SK-N-SH (cell line): ENCODE results near the gene ZDHHC24. TPM values are rescaled to one million over a fixed set of nuclear protein-coding genes. Genes with fewer than 3 reads are reported as not detected.

Source experiments
- CTCF ChIA-PET: fragments of 300-600, 350-600 bp; formaldehyde crosslinking; extraction: SDS; loops from one replicate; lab custom pipeline; 2021; lab: Yijun Ruan, JAX
- POLR2A ChIA-PET: fragments of 350-600 bp; sonication (Branson Sonifier 250); formaldehyde crosslinking; extraction: SDS; loops from one replicate; lab custom pipeline; 2020; ENCODE audit warnings: antibody characterized with exemption, inconsistent platforms; lab: Yijun Ruan, JAX
- DNase-seq: peaks from one replicate; pipeline ENCODE4 v3.0.0; 2012
- H2AFZ ChIP-seq: fragments of 200-600 bp; sonication (generic); 2 replicates; pipeline ENCODE4 v1.8.1; 2016; ENCODE audit warnings: antibody characterized with exemption, mild to moderate bottlenecking, low read depth
- H3F3A ChIP-seq: fragments of 200-600 bp; sonication (generic); replicated peaks from 2 replicates; pipeline ENCODE3; 2016; ENCODE audit warnings: antibody characterized with exemption, mild to moderate bottlenecking; ENCODE audit not compliant: insufficient read depth
- H3K27ac ChIP-seq, 2 experiments: fragments of 200-500 bp in 1 of 2; fragments of 200-600 bp in 1 of 2; sonication (Bioruptor generic) in 1 of 2; sonication (generic), shearing (Covaris generic) in 1 of 2; 2 replicates each; pipeline versions ENCODE4 v1.5.1 to v1.6.1; 2014 to 2016; ENCODE audit warnings: low read depth in 2 of 2, inconsistent platforms in 1 of 2, low read length in 1 of 2, mild to moderate bottlenecking in 1 of 2, mixed read lengths in 1 of 2
- H3K27me3 ChIP-seq: fragments of 200-600 bp; sonication (generic), shearing (Covaris generic); 2 replicates; pipeline ENCODE4 v1.6.1; 2016; ENCODE audit warnings: mixed run types; ENCODE audit not compliant: insufficient read depth
- H3K36me3 ChIP-seq, 2 experiments: fragments of 200-500 bp in 1 of 2; fragments of 200-600 bp in 1 of 2; sonication (Bioruptor generic) in 1 of 2; sonication (generic) in 1 of 2; replicated peaks in 1 of 2; 2 replicates each; pipeline versions ENCODE3 to v1.5.1; 2014 to 2016; ENCODE audit warnings: low read length in 1 of 2, mild to moderate bottlenecking in 1 of 2; ENCODE audit not compliant: insufficient read depth in 2 of 2, control insufficient read depth in 1 of 2
- H3K4me1 ChIP-seq, 2 experiments: fragments of 200-500 bp in 1 of 2; fragments of 200-600 bp in 1 of 2; sonication (Bioruptor generic) in 1 of 2; sonication (generic), shearing (Covaris generic) in 1 of 2; 2 replicates each; pipeline versions ENCODE4 v1.5.1 to v1.6.1; 2014 to 2016; ENCODE audit warnings: low read depth in 1 of 2, low read length in 1 of 2, mixed run types in 1 of 2; ENCODE audit not compliant: insufficient read depth in 2 of 2, control insufficient read depth in 1 of 2
- H3K4me2 ChIP-seq: fragments of 200-600 bp; sonication (generic), shearing (Covaris generic); 2 replicates; pipeline ENCODE4 v1.6.1; 2017; ENCODE audit warnings: mixed run types
- H3K4me3 ChIP-seq, 2 experiments: fragments of 200-500 bp in 1 of 2; fragments of 200-600 bp in 1 of 2; sonication (Bioruptor generic) in 1 of 2; sonication (generic), shearing (Covaris generic) in 1 of 2; 2 replicates each; pipeline versions ENCODE4 v1.5.1 to v1.8.1; 2014 to 2016; ENCODE audit warnings: low read depth in 2 of 2, inconsistent platforms in 1 of 2, low read length in 1 of 2, mild to moderate bottlenecking in 1 of 2, mixed read lengths in 1 of 2, moderate library complexity in 1 of 2
- H3K79me2 ChIP-seq: fragments of 200-600 bp; sonication (generic); 2 replicates; pipeline ENCODE4 v1.8.1; 2017; ENCODE audit warnings: mild to moderate bottlenecking; ENCODE audit not compliant: insufficient read depth
- H3K9ac ChIP-seq: fragments of 200-600 bp; sonication (generic); 2 replicates; pipeline ENCODE4 v1.6.1; 2017; ENCODE audit warnings: mixed run types
- H3K9me2 ChIP-seq: fragments of 200-600 bp; sonication (generic); 2 replicates; pipeline ENCODE4 v1.6.1; 2017; ENCODE audit warnings: mixed run types
- H3K9me3 ChIP-seq: fragments of 200-600 bp; sonication (generic); 2 replicates; pipeline ENCODE4 v1.6.1; 2017; ENCODE audit warnings: mixed run types, mild to moderate bottlenecking, moderate library complexity
- H4K20me1 ChIP-seq: fragments of 200-600 bp; sonication (generic); 2 replicates; pipeline ENCODE4 v1.6.1; 2017; ENCODE audit warnings: mild to moderate bottlenecking, mixed run types; ENCODE audit not compliant: insufficient read depth
- ELF1 ChIP-seq: IDR thresholded peaks from 2 replicates; pipeline ENCODE4 v1.4.0; 2012
- FOSL2 ChIP-seq: IDR thresholded peaks from 2 replicates; pipeline ENCODE4 v1.4.0; 2012; ENCODE audit warnings: low read depth, mild to moderate bottlenecking, moderate library complexity, borderline replicate concordance
- FOXM1 ChIP-seq: IDR thresholded peaks from 2 replicates; pipeline ENCODE4 v1.4.0; 2012; ENCODE audit warnings: low read depth, mild to moderate bottlenecking
- MAX ChIP-seq: IDR thresholded peaks from 2 replicates; pipeline ENCODE4 v1.4.0; 2012; ENCODE audit warnings: low read depth
- NFIC ChIP-seq: IDR thresholded peaks from 2 replicates; pipeline ENCODE4 v1.4.0; 2012; ENCODE audit warnings: borderline replicate concordance
- NRF1 ChIP-seq: IDR thresholded peaks from 2 replicates; pipeline ENCODE4 v1.6.1; 2012; ENCODE audit warnings: low read depth, mild to moderate bottlenecking, low read length
- RAD21 ChIP-seq: IDR thresholded peaks from 2 replicates; pipeline ENCODE4 v1.6.1; 2012; ENCODE audit warnings: mild to moderate bottlenecking, low read length
- SIN3A ChIP-seq: IDR thresholded peaks from 2 replicates; pipeline ENCODE4 v1.6.1; 2012; ENCODE audit warnings: low read depth, mild to moderate bottlenecking, low read length, moderate library complexity, borderline replicate concordance
- TAF1 ChIP-seq: IDR thresholded peaks from 2 replicates; pipeline ENCODE4 v1.6.1; 2012; ENCODE audit warnings: low read depth, mild to moderate bottlenecking, low read length, moderate library complexity, borderline replicate concordance
- TCF12 ChIP-seq: IDR thresholded peaks from 2 replicates; pipeline ENCODE4 v1.4.0; 2012
- TEAD4 ChIP-seq: IDR thresholded peaks from 2 replicates; pipeline ENCODE4 v1.4.0; 2012; ENCODE audit warnings: mild to moderate bottlenecking, borderline replicate concordance; ENCODE audit not compliant: insufficient read depth
- USF1 ChIP-seq: IDR thresholded peaks from 2 replicates; pipeline ENCODE4 v1.4.0; 2012; ENCODE audit warnings: low read depth, borderline replicate concordance
- USF2 ChIP-seq: fragments of 150-350 bp; IDR thresholded peaks from 2 replicates; pipeline ENCODE4 v1.6.1; 2017; ENCODE audit warnings: antibody characterized with exemption, low read length, low read depth, borderline replicate concordance
- WGBS: methylation state at CpG from one replicate; pipeline ENCODE4 v1.1.6; 2017; ENCODE audit warnings: low lambda C conversion rate; 5-methylcytosine and 5-hydroxymethylcytosine counted together
- polyA plus RNA-seq, 3 experiments: library from polyadenylated mRNA; depleted of rRNA; stranded (reverse); fragments of >200 nt; gene quantifications; 2 replicates each; pipeline ENCODE4 v1.2.3, GENCODE V29; 2012

ZDHHC24 gene
- polyA plus RNA-seq, 1 of the 3 experiments (the other 2 are of a cell fraction): 13.1 TPM

GRCh38 chr11:66550887-66551286, 5.0 kb upstream of the ZDHHC24 start:
- H3K9me3 ChIP-seq: no peaks in the 10 kb centered on the region
- TF ChIP-seq NRF1: no peak
- no peak for TF ChIP-seq TCF12
- TF ChIP-seq USF1: no peak
- no peak for TF ChIP-seq USF2
- TF ChIP-seq TEAD4: no peak
- TF ChIP-seq ELF1: no peak
- TF ChIP-seq SIN3A: no peak
- no peak for TF ChIP-seq NFIC
- TF ChIP-seq MAX: no peak
- no peak for TF ChIP-seq FOSL2
- no peak for TF ChIP-seq TAF1
- TF ChIP-seq FOXM1: no peak
- no peaks in the 10 kb centered on the region for H3K9me2 ChIP-seq
- CTCF ChIA-PET: no interaction called here
- POLR2A ChIA-PET: no interaction called here
- no peaks in the 10 kb centered on the region for H3K36me3 ChIP-seq
- no peak overlapping the region for H3K4me2 ChIP-seq
- H3K27me3 ChIP-seq: no peaks in the 10 kb centered on the region
- 56% methylated on average over 4 of the region's 4 CpGs for WGBS
- no peak for DNase-seq
- H4K20me1 ChIP-seq: no peaks in the 10 kb centered on the region
- H2AFZ ChIP-seq: no peak overlapping the region
- no peaks in the 10 kb centered on the region for H3K79me2 ChIP-seq
- no peak overlapping the region for H3K9ac ChIP-seq
- H3K4me1 ChIP-seq: no peaks in the 10 kb centered on the region; a peak in 1 of 4 replicates
- H3F3A ChIP-seq: peaks cover 4% of the 10 kb centered on the region
- H3K4me3 ChIP-seq: no peak overlapping the region
- no peak overlapping the region for H3K27ac ChIP-seq

GRCh38 chr11:66549696-66550095, 3.8 kb upstream of the ZDHHC24 start:
- Histone ChIP-seq H3K9me2 (no peaks in the 10 kb centered on the region), H3K27me3 (no peaks in the 10 kb centered on the region), H3K4me2 (no peak overlapping the region), H3K4me3 (no peak overlapping the region), H3K36me3 (no peaks in the 10 kb centered on the region), H4K20me1 (no peaks in the 10 kb centered on the region), H3K9ac (no peak overlapping the region), H3K9me3 (no peaks in the 10 kb centered on the region), H2AFZ (no peak overlapping the region), H3K79me2 (peaks cover 7% of the 10 kb centered on the region), H3K4me1 (peaks cover 0 to 2% of the 10 kb centered on the region in 2 experiments; a peak in 1 of 4 replicates), H3K27ac (no peak overlapping the region), H3F3A (peaks cover 4% of the 10 kb centered on the region)
- POLR2A ChIA-PET: no interaction called here
- DNase-seq: no peak
- TF ChIP-seq RAD21: no peak
- WGBS: 100% methylated on average over 2 of the region's 3 CpGs
- CTCF ChIA-PET: interaction anchor here (1.2 to 1.5 kb wide), 3 partner anchors 14 to 160 kb away, joined by 3 to 5 read pairs (median 3); no protein-coding TSS in a partner anchor
